Subcutaneous adipose tissue (tissue), 4 donors: ENCODE data around the gene LILRB4. TPM values are rescaled to one million over a fixed set of nuclear protein-coding genes. Genes with fewer than 3 reads are reported as not detected.
"Not testable (repeated sequence)": the region's sequence is repeated elsewhere in the genome, so short reads cannot be mapped to it uniquely, and the experiment has no call there.

Experiments
- CTCF ChIP-seq: fragments of 450-650 bp; IDR thresholded peaks from one replicate; pipeline ENCODE4 v1.5.1; 2016; ENCODE audit warnings: low read depth, mild to moderate bottlenecking, control low read depth, antibody characterized with exemption, moderate library complexity
- total RNA-seq, 4 donors: library from RNA; depleted of rRNA; stranded (reverse); fragments of >200 nt; gene quantifications; one replicate each; pipeline ENCODE4 v1.1.0, GENCODE V29; 2016

Gene LILRB4
- total RNA-seq, 4 donors from 2014 or later = 8.1 to 43.0 (median 11.7) TPM

GRCh38 chr19:54630262-54630661 is 32.5 kb upstream of the LILRB4 start, which contains the start of gene LILRB1:
LILRB1 (plus strand) TSS chr19:54630484; CDS start chr19:54631074, 590 bp downstream.
- not testable (repeated sequence) for TF ChIP-seq CTCF

- no peak for TF ChIP-seq CTCF
Measured at GRCh38 chr19:54630782-54631181, 32.0 kb upstream of the LILRB4 start.

GRCh38 chr19:54633401-54633800 is 29.4 kb upstream of the LILRB4 start:
- TF ChIP-seq CTCF = no peak

- no peak for TF ChIP-seq CTCF
Measured at GRCh38 chr19:54638683-54639082, 24.1 kb upstream of the LILRB4 start.

GRCh38 chr19:54644056-54644455 is 18.7 kb upstream of the LILRB4 start:
- no peak for TF ChIP-seq CTCF

GRCh38 chr19:54646331-54646841 is 16.4 kb upstream of the LILRB4 start:
- TF ChIP-seq CTCF = no peak

GRCh38 chr19:54648129-54648528 is 14.7 kb upstream of the LILRB4 start:
- TF ChIP-seq CTCF = no peak
